GM18517 (cell line): ENCODE measurements around the gene MMP17.

Experiments
- ATAC-seq: cut with Tn5 transposase; IDR thresholded peaks from one replicate; pipeline ENCODE4 v1.9.1; 2021; ENCODE audit warnings: mild to moderate bottlenecking, moderate library complexity; ENCODE audit not compliant: unreplicated experiment

Gene MMP17

DNA sequence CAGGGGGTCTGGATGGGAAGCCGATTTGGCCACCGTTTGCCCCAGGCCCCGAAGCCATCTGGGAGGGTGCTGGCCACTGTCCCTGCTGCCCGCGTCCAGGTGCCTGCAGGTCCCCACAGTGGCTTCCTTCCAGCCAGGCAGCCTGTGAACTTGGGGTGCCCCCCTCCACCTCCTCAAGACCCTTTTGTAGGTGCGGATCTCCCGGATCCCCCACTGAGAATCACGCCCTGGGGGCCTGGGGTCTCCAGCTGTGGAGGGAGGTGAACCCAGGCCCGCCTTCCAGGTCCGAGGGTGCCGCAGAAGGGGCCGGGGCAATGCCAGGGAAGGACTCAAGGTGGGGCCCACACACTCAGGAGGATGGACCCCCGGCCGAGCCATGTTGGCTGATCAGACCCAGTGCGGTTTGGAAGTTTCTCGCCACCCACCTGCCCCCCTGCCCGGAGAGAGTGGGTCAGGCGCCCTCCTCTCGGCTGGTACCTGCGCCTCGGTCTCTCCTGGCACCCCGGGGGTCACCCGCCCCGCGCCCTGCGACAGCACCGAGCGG is 1.7 kb downstream of the MMP17 start:
- no peak for ATAC-seq

DNA sequence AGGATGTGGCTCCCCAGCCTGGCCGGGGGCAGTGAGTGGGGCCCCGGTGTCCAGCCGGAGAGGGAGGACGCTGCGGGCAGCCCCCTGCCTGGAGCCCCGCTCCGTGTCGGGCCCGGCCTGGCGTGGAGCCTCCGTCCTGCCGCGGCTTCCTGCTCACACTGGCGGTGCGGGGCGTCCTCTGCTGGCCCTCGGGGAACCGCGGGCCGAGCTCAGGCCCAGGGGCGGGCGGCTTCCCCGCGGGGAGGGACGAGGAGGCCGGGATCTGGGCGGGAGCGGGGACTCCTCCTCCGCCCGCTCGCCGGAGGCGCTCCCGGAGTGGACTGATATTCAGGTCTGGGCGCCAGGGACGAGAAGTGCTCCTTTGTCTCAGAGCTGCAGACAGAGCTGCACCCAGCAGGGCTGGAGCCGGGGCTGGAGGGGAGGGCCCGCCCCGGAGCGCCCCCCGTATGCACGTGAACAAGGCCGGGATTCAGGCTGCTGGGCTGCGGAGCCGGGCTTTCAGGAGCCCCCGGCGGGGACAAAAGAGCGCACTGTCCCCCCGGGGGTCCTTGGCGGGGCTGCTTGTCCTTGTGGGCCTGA is 2.2 kb downstream of the MMP17 start:
- ATAC-seq, result no peak

DNA sequence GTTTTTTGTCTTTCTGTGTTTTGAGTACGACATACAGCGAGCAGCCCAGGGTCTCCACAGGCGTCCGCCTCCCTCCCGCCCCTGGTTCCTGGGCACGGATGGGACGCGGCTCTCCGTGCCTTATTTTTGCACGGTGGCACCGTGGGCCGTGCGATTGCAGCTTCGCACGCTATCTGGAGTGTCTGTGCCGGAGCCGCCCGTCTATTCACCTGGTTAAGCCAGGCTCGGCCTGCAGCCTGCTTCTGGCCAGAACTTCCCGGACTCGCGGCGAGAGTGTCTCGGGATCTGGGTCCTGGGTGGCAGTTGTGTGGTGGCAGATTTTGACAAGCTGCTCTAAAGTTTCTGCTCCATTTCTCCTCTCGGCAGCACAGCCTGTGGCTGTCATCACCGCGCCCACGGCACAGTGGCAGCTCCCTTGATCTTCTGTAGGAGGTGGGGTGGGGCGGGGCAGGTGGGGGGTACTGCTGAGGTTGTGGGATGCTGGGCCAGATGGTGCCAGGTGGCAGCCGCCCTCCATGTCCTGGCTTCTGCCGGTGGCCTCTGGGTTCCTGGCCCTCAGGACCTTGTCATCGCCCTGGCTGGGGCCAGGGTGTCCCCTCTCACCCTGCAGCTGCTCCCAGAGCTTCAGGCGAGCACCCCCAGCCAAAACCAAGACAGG is 2.9 kb downstream of the MMP17 start:
- no peak for ATAC-seq

DNA sequence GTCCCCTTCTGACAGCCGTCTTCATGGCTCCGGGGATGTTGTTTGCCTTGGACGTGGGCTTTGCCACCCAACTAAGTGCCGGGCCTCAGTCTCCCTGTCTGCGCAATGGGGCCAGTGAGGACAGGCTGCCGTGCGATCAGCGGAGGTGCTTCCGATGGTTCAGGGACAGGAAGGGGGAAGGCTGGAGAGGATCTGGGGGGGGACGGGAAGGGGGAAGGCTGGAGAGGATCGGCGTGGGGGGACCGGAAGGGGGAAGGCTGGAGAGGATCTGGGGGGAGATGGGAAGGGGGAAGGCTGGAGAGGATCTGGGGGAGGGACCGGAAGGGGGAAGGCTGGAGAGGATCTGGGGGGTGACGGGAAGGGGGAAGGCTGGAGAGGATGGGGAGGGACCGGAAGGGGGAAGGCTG is 3.4 kb downstream of the MMP17 start:
- ATAC-seq, result no peak

DNA sequence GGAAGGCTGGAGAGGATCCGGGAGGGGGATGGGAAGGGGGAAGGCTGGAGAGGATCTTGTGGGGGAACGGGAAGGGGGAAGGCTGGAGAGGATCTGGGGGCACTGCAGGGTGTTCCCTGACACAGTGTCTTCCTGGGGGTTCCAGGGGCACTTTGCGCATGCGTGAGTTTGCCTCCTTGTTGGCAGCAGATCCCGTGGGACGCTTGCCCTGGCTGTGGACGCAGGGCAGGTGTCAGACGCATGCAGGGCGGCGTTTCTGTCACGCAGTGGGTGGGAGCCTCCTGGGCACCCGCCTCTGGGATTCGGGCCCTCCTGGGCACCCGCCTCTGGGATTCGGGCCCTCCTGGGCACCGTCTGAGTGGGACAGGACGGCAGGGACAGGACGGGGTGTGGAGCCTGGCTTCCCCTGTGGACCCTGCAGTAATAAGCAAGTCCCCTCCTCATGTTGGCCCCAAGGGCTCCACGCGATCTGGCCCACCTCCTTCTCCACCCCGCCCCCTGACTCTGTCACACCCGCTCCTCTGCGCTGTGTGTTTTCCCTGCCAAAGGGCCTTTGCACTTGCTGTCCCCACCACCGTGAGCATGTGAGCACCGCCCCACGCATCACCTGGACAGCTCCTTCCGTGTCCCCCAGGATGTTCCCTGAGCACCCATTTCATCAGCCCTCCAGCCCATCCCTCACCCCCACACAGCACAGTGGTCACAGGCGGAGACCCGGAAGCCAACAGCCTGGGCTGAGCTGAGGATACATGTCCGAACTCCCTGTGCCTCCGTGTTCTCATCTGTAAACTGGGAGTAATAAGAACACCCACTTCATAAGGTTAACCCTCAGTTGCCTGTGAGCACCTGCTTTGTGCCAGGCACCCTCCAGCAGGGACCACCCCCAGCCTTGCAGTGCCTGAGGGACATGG is 4.4 kb downstream of the MMP17 start:
- ATAC-seq, result no peak

DNA sequence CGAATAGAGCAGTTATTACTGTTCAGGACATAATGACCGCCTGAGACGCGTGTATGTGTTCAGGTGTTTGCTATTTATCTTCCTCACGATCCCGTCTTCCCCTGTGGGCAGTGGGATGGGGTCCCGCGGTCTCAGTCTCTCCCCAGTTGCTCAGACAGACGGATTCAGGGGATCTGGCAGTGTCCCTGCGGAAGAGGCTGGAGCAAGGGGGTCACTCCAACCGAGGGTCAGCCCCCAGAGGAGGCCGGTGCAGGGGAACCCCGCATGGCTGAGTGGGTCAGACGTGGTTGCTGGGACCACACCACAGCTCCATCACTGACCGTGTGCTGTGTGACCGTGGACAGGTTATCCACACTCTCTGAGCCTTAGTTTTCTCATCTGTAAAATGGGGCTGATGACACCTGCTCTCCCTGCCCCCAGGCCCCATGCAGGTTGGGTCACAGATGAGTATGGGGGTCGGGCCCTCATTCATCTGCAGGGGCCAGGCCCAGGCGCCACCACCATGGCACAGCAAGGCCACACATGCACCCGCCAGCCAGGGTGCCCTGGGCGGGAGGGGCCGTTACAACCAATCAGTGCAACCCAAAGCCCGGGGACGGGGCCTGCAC is 5.2 kb downstream of the MMP17 start:
- ATAC-seq, result no peak

DNA sequence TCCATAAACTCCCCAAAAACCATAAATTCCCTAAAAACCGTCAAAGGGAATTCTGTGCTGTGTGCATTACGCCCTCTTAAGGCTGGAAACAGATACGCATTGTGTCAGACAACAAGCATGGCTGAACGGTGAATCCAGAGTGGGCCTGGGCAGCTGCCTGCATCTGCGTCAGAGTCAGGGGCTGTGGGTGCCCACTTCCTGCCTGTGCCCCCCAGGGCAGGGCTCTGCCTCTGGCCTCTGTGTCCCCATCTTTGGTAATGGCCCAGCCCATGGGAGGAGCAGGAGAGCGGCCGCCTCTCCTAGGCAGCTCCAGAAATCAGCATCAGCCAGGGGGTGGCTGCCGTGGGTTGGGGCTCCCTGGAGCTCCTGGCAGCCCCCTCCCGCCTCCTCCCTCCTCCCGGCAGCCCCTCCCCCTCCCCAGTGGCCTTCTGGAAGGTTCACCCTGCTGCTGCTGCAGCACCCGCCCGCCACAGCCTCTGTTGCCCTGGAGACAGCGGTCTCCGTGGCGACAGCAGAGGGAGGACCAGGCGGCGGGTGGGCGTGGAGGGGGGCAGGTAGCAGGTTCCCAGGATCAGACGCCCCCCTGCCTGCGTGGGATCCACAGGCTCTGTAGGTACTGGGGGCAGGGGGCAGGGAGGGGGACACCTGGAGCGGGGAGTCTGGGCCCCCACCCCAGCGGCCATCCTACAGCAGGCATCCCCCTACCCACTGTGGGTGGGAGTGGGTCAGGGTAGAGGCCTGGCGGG is 5.9 kb downstream of the MMP17 start:
- no peak for ATAC-seq

DNA sequence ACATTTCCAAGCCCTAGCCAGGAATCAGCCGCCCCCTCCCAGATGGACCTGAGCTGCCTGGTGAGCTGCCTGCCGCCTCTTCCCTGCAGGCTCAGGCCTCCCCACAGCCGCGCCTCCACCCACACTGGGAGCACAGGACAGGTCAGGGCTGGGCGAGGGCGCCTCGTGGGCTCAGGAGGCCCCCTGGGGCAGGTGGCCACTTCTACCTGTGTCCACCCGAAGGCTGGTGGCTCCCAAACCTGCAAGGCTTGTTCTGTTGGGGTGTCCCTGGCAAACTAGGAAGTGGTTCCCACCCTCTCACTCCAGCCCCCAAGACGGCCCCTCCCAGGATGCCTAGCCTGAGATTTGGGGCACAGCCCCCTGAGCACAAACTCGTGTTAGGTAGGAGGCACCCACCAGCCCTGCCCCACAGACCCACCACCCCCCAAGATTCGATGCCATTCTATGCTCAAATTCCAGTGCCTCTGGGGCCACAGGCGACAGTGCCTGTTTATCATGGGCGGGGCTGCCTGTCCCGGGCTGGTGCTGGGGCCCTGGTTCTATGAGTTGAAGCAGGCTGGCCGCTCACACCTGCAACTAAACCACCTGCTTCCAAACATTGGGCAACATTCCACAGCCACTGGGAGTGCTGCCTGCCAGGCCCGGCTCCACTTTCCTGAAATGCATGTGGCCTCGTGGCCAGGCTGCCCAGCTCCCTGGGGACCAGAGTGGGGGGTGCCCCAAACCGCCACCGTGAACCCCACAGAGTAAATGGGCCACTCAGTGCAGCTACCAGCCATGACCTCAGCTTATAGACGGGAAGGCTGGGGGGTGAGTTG is 6.8 kb downstream of the MMP17 start:
- no peak for ATAC-seq

DNA sequence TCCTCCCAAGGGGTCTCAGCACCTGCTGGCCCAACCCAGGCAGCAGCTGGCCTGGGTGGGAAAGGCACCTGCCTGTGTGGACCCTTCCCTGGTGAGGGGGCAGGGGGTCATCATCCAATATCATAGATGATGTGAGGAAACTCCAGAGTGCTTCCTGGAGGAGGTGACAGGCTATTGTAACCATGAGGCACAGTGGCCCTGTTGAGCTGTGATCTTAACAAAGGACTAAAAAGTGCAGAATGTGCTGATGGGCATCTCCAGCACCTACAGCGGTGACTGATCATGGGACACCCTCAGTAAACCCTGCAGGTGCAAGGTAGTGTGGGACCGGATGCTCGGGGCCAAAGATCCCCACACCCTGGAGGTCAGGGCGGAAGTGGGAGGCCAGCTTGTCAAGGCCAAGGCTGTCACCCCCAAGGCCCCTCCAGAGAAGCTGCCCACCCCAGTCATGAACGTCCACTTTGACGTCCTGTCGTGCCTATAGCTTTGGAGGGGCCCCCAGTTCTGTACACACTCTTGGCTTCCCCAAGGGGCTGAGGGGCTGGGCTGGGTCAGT is 7.5 kb downstream of the MMP17 start:
- ATAC-seq, result no peak

DNA sequence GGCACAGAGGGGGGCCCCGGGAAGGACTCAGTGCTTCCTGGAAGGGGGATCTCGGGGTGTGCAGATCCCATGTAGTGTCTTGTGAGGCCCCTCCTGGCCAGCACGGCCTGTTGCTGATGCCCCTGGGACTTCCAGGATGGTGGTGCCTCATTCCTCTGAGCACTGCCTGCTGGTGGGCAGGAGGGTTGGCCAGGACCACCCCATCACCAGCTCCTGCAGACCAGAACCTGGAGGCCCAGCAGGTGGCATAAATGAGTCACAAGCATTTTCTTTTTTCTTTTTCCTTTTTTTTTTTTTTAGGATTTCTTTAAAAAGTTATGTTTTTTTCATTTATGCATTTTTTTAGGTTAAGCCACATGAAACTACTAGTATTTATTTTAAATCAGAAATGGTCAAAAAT is 8.0 kb downstream of the MMP17 start:
- no peak for ATAC-seq

DNA sequence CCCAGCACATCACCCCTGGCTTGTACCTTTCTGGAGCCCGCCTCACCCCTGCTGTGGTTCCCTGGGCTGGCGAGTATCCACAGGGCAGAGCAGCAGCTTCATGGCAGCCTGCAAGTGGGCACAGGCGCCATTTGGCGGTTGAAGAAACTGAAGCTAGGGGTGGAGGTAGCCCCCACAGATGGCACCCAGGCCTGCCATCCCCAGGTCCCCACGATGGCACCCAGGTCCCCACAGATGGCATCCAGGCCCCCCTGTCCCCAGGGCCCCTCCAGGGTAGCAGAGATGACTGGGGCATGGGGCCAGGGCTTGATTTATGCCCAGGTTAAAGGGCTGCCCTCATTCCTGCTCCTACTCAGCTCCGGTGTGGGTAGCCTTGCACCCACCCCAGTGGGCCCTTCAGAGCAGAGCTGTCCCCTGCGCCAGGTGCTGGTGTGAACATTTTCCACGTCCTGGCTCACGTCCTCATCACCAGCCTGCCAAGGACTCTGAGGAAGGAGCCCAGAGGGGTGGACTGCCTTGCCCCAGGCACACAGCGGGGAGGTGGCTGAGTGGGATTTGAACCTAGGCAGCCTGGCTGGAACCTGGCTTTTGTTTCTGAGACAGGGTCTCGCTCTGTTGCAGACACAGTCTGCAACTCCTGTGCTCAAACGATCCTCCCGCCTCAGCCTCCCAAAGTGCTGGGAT is 8.7 kb downstream of the MMP17 start:
- no peak for ATAC-seq

DNA sequence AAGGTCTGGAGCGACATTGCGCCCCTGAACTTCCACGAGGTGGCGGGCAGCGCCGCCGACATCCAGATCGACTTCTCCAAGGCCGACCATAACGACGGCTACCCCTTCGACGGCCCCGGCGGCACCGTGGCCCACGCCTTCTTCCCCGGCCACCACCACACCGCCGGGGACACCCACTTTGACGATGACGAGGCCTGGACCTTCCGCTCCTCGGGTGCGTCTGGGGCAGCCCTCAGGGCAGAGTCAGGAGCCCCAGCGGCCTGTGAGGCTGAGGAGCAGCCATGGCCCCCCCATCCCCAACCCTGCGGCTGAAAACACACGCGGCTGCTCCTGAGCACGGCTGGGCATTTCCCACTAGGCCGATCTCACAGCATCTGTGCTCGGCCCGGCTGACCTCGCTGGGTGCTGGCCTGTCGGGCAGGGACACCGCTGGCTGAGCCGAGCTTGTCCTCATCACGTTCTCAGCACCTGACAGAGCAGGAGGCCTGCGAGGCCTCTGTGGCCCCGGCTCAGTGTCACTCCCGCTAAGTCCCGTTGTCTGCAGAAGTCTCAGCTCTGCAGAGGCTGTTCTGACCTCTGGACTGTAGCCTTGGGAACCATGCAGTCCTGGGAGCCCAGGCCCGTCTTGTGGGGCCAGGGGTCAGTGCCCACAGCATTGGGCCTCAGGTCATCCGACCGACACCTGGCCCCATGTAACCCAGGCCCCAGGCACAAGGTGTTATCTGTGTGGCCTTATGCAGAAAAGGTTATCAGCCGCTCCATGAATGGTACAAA is 12.6 kb downstream of the MMP17 start:
- ATAC-seq, result no peak

DNA sequence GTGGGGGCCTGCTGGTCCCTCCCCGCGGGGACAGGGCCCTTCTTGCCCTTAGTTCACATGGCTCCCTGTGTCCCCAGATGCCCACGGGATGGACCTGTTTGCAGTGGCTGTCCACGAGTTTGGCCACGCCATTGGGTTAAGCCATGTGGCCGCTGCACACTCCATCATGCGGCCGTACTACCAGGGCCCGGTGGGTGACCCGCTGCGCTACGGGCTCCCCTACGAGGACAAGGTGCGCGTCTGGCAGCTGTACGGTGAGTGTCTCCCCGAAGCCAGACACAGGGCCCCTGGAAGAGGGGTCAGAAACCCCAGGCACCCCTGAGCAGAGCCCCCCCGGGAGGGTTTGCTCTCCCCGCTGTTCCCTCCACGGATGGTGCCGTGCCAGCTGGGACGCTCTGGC is 13.4 kb downstream of the MMP17 start:
- ATAC-seq, result no peak

DNA sequence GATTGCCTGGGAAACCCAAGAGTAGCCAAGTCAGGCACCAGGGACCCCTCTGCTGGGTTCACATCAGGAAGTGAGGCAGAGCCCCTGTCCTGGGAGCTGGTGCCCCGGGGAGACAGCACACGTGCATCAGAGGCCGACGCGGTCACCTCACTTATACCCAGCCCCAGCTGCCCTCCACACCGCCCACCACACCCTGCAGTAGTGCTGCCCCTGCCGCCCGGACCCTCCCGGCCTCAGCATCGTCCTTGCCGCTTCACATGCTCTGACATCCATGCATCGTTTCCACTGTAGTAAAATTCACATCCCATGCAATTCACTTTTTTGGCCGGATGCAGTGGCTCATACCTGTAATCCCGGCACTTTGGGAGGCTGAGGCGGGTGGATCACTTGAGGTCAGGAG is 14.0 kb downstream of the MMP17 start:
- no peak for ATAC-seq

DNA sequence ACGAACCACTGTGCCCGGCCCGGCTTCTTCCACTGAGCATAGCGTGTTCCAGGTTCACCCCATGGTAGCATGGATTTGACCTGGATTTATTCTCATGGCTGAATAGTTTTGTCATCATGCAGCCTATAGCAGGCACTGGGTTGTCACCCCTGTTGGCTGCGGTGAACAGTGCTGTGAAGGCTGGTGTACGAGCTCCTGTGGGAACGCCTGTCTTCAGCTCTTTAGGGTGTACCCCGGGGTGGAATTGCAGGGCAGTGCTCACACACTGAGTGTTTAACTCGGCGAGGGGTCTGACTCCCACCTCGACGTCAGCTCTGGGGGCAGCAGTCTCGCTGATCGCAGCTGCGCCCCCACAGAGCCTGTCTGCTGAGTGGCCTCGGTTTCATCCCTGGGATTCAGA is 15.3 kb downstream of the MMP17 start:
- ATAC-seq, result no peak

DNA sequence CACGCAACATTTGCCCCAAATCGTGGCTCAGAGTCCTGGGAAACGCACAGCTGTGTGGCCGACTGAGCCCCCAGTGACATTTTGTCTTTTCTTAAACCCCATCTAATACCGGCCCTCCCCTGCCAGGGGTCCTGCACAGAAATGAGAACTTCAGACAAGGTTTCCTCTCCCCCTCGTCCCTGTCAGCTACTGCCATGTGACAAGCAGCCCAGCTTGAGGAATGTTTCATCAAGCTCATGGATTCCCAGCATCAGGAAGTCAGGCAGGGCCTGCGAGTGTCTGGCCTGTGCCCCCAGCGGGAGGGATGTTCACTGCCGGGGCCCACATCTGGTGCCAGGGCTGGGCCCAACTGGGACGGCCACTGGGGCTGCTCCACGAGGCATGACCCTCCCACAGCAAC is 15.9 kb downstream of the MMP17 start:
- ATAC-seq, result no peak

DNA sequence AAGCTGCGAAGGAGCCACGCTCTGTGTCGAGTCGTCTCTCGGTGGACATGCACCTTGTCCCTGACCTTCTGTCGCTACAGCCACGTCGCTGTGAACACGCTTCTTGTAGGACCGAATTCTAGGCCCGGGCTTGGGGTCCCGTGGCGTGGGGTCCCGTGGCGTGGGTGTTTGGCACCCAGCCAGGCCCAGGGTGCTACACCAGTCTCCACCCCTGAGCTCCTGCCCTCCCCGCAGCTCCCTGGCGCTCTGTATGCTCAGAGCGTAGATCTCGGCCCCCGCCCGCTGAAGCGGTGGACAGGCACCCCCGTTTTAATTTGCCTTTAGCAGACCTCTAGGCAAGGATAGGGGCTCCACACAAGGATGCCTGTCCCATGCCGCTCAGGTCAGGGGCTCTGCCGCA is 16.5 kb downstream of the MMP17 start:
- ATAC-seq, result no peak

DNA sequence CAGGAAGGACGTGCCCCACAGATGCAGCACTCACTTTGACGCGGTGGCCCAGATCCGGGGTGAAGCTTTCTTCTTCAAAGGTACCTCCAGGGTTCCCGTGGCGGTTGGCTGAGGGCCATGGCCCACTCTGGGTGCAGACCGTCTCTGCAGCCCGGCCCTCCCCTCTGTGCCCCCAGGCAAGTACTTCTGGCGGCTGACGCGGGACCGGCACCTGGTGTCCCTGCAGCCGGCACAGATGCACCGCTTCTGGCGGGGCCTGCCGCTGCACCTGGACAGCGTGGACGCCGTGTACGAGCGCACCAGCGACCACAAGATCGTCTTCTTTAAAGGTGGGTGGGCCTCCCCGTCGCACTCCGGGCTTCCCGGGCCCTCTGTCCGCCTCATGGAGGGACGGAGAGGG is 16.9 kb downstream of the MMP17 start:
- ATAC-seq, result no peak
